GM12878 (cell line): ENCODE measurements around the gene TJP1.

Experiments used
- CEBPB ChIP-seq, 2 experiments: fragments of 150-350 bp in 1 of 2; IDR thresholded peaks; 2 replicates each; pipeline ENCODE4 v1.6.1; 2012 to 2014; ENCODE audit warnings: low read depth in 2 of 2, low read length in 2 of 2, borderline replicate concordance in 1 of 2, inconsistent platforms in 1 of 2
- CHD4 ChIP-seq: fragments of 200-600 bp; sonication (generic); IDR thresholded peaks from 2 replicates; pipeline ENCODE4 v1.6.1; 2016; ENCODE audit warnings: mild to moderate bottlenecking
- CREB1 ChIP-seq: IDR thresholded peaks from 2 replicates; pipeline ENCODE4 v1.6.1; 2012; ENCODE audit warnings: low read depth, mild to moderate bottlenecking, inconsistent platforms
- CREM ChIP-seq: IDR thresholded peaks from 2 replicates; pipeline ENCODE4 v1.6.1; 2014; ENCODE audit warnings: antibody characterized with exemption, low read depth
- CTCF ChIP-seq, 3 experiments: IDR thresholded peaks in 2 of 3; conservative IDR thresholded peaks in 1 of 3; 2 replicates each; pipeline ENCODE4 v1.5.1; 2011; ENCODE audit warnings: low read depth in 3 of 3, low read length in 3 of 3, mild to moderate bottlenecking in 3 of 3, control low read depth in 2 of 3, moderate library complexity in 2 of 3, inconsistent platforms in 1 of 3, mixed read lengths in 1 of 3; ENCODE audit not compliant: control insufficient read depth in 2 of 3, insufficient read depth in 1 of 3; ENCODE audit errors: extremely low read depth in 1 of 3
- PKNOX1 ChIP-seq: fragments of 450-650 bp; IDR thresholded peaks from 2 replicates; pipeline ENCODE4 v1.6.1; 2016; ENCODE audit warnings: mild to moderate bottlenecking
- POLR2A ChIP-seq: IDR thresholded peaks from 2 replicates; pipeline ENCODE4 v1.6.1; 2011; ENCODE audit warnings: low read depth, mild to moderate bottlenecking, low read length
- SPI1 ChIP-seq: IDR thresholded peaks from 2 replicates; pipeline ENCODE4 v1.6.1; 2011; ENCODE audit warnings: low read depth, mild to moderate bottlenecking, low read length, moderate library complexity, borderline replicate concordance; ENCODE audit not compliant: insufficient read depth

- TF ChIP-seq POLR2A, result no peak
- no peak for TF ChIP-seq CHD4
- no peak for TF ChIP-seq CREM
- TF ChIP-seq CEBPB (IDR thresholded peaks at IDR 0.05; ENCODE audit: borderline replicate concordance in 1 of 2, low read depth in 2 of 2, low read length in 2 of 2), result no peak
- TF ChIP-seq CREB1, result no peak
- no peak for TF ChIP-seq PKNOX1
- no peak for TF ChIP-seq CTCF (IDR thresholded peaks at IDR 0.05 in 2 of 3, conservative IDR thresholded peaks at IDR 0.05 in 1 of 3; ENCODE audit: control insufficient read depth in 2 of 3, extremely low read depth in 1 of 3, insufficient read depth in 1 of 3, low read depth in 3 of 3, low read length in 3 of 3)
- TF ChIP-seq SPI1, result no peak
Observed at GRCh38 chr15:29842290-29842689, 20.0 kb upstream of the TJP1 start.
